ENCODE measurements around the gene FAM47E. TPM values are rescaled to one million over a fixed set of nuclear protein-coding genes. Genes with fewer than 3 reads are reported as not detected.

The FAM47E gene
- total and polyA plus RNA-seq, 2 of the 8 experiments (the other 6 are each of a cell fraction or from before 2014, with no cell fraction given), result 1.3 to 1.4 TPM

- TF ChIP-seq CTCF (IDR thresholded peaks at IDR 0.05; ENCODE audit: control extremely low read depth in 1 of 3, insufficient read depth in 1 of 3, low read depth in 1 of 3, low read length in 3 of 3), result peak in 2 of 3 experiments; percentile 6 to 13; a peak in 1 of 4 replicates
These were observed 27.9 kb downstream of the FAM47E start (continued) for GRCh38 chr4:76279462-76279861.

Measured in H1 (cell line).